Spleen (tissue), 7 donors: ENCODE results near the gene KHDRBS2.

Source experiments
- CTCF ChIP-seq, 11 experiments: fragments of 200-600 bp in 7 of 11; fragments of 450-650 bp in 4 of 11; sonication (generic) in 4 of 11; IDR thresholded peaks in 8 of 11; conservative IDR thresholded peaks in 3 of 11; 1 replicate in 7 of 11; 2 replicates in 4 of 11; pipeline versions ENCODE4 v1.4.0 to v1.8.0; 2016 to 2021; ENCODE audit warnings: antibody characterized with exemption in 11 of 11, inconsistent platforms in 4 of 11, mild to moderate bottlenecking in 1 of 11
- POLR2A ChIP-seq, 3 donors: fragments of 450-650 bp; IDR thresholded peaks; one replicate each; pipeline ENCODE4 v1.5.1; 2017; ENCODE audit warnings: antibody characterized with exemption in 3 of 3, mild to moderate bottlenecking in 1 of 3
- donor health status: DM: no; HTN: no; CAD: no; lungs with moderate emphysema.
- donor health status: DM: no; HTN: no; CAD: no.
- donor health status: DM: no; HTN: no; CAD: no.

DNA sequence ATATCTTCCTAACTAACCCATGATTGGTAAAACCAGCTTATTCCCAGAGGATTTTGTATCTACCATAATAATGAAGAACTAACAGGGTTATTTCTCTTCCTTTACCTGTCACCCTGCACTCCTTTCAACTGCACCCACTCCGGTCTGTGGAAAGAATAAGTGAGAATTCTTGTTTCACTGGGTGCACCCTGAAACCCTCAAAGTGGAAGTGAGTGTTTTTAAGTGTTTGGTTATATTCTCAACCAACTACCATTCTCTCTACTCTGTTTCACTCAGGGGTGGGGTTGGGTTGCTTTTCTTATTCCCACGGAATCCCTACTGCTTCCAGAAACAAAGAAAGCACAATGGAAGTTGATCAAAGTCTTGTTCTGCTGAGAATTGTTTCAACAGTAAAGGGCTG lies 42.6 kb upstream of the KHDRBS2 start:
- no peak for TF ChIP-seq CTCF (IDR thresholded peaks at IDR 0.05 in 8 of 11, conservative IDR thresholded peaks at IDR 0.05 in 3 of 11)
- TF ChIP-seq POLR2A (IDR thresholded peaks at IDR 0.05) = no peak
